Astrocyte of the cerebellum (primary cell): ENCODE data around the gene C1orf122.

Experiments
- DNase-seq: peaks from one replicate; pipeline ENCODE4 v3.0.0-alpha.2; 2011; ENCODE audit warnings: low read depth
- H3K4me3 ChIP-seq: 2 replicates; pipeline ENCODE4 v1.5.1; 2011; ENCODE audit warnings: mild to moderate bottlenecking, low read depth, low read length, moderate library complexity
- CTCF ChIP-seq: IDR thresholded peaks from 2 replicates; pipeline ENCODE4 v1.5.1; 2012; ENCODE audit warnings: low read length, low read depth, moderate library complexity, mild to moderate bottlenecking; ENCODE audit errors: missing control alignments
- in situ Hi-C: cut with HindIII; loops from 2 replicates; pipeline ENCODE4 v1.10.0; 2017; ENCODE audit warnings: low sequenced_read_pairs

The C1orf122 gene

GRCh38 chr1:37814252-37814651 lies 6.7 kb downstream of the C1orf122 start:
- in situ Hi-C loops, result loop anchor here (5.0 kb wide), 1 partner anchor 33 kb away; no protein-coding TSS in a partner anchor
- no peak for TF ChIP-seq CTCF

GRCh38 chr1:37817481-37817880 lies 9.9 kb downstream of the C1orf122 start:
- H3K4me3 ChIP-seq, result no peak overlapping the region
- in situ Hi-C loops, result no loop called here
- DNase-seq, result no peak

More at GRCh38 chr1:37814252-37814651, 6.7 kb downstream of the C1orf122 start:
- H3K4me3 ChIP-seq, result no peak overlapping the region
- no peak for DNase-seq

GRCh38 chr1:37821481-37821880 lies 13.9 kb downstream of the C1orf122 start:
- DNase-seq, result no peak
- no peak overlapping the region for H3K4me3 ChIP-seq
- in situ Hi-C loops, result no loop called here
- TF ChIP-seq CTCF, result no peak

More at GRCh38 chr1:37817481-37817880, 9.9 kb downstream of the C1orf122 start:
- no peak for TF ChIP-seq CTCF

GRCh38 chr1:37822906-37823815 lies 15.6 kb downstream of the C1orf122 start:
- TF ChIP-seq CTCF, result no peak
- H3K4me3 ChIP-seq, result no peak overlapping the region
- no peak for DNase-seq
- in situ Hi-C loops, result no loop called here

- DNase-seq, result no peak
- in situ Hi-C loops, result no loop called here
- TF ChIP-seq CTCF, result no peak
- no peak overlapping the region for H3K4me3 ChIP-seq
These were observed 16.4 kb downstream of the C1orf122 start for GRCh38 chr1:37824001-37824400.

GRCh38 chr1:37825506-37825905 lies 17.9 kb downstream of the C1orf122 start:
- in situ Hi-C loops, result no loop called here
- no peak for TF ChIP-seq CTCF
- no peak for DNase-seq
- no peak overlapping the region for H3K4me3 ChIP-seq
